Embryonic facial prominence (tissue), 1 donor: Measurements from ENCODE around the gene HNF1A.

Experiments
- DNase-seq: peaks from one replicate; pipeline ENCODE4 v3.0.0-alpha.2; 2016; ENCODE audit errors: extremely low spot score

Gene HNF1A

DNA sequence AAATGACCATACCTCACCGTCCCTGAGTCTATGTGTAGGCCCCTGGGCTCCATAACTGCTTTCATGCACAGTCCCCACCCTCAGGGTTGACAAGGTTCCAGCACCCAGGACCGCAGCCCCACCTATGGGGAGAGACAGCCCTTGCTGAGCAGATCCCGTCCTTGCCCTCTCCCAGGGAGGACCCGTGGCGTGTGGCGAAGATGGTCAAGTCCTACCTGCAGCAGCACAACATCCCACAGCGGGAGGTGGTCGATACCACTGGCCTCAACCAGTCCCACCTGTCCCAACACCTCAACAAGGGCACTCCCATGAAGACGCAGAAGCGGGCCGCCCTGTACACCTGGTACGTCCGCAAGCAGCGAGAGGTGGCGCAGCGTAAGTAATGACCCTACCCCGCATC, 10.3 kb downstream of the HNF1A start:
- DNase-seq = no peak

DNA sequence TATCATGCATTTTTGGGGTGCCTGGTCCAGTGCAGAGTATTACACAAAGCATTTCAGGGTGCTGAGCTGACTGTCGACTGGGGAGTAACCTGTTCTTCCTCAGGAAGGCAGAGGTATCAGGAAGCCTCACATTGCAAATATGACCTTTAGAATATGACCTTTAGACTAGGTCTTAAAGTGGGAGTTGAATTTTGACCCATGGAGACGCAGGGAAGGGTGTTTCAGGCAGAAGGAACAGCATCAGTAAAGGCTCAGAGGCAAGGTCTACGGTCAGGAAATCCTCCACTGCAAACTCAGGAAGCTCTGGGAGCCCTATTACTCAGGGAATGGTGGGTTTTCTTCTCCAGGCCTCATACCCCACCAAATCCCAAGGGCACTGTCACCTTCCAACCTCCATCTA, 11.3 kb downstream of the HNF1A start:
- DNase-seq = no peak

DNA sequence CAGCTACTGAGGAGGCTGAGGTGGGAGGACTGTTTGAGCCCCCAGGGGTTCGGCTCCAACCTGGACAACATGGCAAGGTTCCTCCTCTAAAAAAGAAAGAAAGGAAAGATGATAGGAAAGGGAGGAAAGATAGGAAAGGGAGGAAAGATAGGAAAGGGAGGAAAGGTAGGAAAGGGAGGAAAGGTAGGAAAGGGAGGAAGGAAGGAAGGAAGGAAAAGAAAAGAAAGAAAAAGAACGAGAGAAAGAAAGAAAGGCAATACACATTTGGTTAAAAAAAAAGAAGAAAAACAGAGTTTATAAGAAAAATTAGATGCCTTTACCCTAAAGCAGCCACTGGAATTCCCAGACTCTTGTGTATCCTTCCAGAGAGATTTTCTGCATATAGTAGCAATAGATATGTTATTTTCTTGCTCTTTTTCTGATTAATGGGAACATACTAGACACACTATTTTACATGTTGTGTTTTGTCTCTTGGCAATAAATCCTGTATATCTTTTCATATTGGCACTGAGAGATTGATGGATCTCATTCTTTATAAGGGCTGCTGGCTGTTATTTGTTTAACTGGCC, 12.2 kb downstream of the HNF1A start:
- no peak for DNase-seq

DNA sequence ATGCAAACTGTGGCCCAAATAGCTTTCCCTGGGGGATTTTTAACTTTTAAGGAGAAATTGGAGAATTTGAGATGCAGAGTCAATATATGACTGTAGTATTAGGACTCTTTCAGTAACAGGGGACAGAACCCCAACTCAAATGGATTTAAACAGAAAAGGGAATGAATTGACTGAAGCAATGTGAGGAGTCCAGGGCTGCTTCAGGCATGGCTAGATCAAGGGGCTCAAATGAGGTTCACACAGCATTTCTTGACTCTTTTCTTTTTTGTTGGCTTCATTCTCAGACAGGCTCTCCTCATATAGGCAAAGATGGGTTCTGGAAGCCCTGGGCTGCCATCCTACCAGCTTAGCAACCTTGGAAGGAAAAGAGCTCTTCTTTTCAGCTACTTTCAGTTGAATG, 13.6 kb downstream of the HNF1A start:
- DNase-seq = no peak

DNA sequence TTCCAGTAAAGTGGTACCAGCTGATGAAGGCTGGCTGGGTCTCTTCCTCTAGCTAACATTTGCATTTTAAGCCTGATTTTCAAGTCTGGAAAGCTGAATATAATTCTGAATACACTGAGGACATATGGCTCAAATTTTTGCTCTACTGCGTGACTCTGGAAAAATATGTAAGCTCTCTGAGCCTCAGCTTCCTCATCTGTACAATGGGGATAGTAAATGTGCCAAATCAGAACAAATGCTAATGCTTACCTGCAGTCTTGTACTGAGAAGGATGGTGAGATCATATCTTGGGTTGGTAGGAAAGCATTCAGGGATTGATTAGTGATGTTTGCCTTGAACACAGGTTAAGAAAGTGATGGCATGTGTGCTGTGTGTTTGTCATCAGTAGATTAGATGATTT, 14.6 kb downstream of the HNF1A start:
- DNase-seq = no peak

DNA sequence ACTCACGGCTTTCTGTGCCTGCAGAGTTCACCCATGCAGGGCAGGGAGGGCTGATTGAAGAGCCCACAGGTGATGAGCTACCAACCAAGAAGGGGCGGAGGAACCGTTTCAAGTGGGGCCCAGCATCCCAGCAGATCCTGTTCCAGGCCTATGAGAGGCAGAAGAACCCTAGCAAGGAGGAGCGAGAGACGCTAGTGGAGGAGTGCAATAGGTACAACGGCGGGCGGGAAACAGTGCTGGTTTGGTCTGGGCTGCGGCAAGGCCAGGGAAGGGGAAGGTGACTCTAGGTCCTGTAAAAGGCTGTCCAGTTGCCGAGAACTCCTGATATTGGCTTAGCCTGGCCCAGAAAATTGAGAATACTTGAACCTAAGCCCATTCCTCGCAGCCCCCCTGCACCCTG, 15.2 kb downstream of the HNF1A start:
- no peak for DNase-seq

DNA sequence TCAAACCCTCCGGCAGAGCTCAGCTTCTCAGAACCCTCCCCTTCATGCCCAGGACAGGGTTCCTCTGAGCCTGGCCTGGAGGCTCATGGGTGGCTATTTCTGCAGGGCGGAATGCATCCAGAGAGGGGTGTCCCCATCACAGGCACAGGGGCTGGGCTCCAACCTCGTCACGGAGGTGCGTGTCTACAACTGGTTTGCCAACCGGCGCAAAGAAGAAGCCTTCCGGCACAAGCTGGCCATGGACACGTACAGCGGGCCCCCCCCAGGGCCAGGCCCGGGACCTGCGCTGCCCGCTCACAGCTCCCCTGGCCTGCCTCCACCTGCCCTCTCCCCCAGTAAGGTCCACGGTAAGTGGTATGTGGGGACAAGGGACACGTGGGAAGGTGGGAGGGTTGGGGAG, 15.7 kb downstream of the HNF1A start:
- no peak for DNase-seq

DNA sequence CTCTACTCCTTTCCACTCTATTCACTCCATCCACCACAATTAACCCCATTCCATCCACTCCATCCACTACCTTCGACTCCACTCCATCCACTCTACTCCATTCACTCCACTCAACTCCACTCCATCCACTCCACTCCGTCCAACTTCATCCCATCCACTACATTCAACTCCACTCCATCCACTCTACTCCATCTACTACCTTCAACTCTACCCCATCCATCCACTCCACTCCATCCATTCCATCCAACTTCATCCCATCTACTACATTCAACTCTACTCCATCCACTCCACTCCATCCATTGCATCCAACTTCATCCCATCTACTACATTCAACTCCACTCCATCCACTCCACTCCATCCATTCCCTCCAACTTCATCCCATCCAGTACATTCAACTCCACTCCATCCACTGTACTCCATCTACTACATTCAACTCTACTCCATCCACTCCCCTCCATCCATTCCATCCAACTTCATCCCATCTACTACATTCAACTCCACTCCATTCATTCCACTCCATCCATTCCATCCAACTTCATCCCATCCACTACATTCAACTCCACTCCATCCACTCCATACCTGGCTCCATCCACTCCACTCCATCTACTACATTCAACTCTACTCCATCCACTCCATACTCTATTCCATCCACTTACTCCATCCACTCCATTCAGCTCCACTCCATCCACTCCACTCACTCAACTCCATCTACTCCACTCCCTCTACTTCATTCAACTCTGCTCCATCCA, 16.4 kb downstream of the HNF1A start:
- no peak for DNase-seq

DNA sequence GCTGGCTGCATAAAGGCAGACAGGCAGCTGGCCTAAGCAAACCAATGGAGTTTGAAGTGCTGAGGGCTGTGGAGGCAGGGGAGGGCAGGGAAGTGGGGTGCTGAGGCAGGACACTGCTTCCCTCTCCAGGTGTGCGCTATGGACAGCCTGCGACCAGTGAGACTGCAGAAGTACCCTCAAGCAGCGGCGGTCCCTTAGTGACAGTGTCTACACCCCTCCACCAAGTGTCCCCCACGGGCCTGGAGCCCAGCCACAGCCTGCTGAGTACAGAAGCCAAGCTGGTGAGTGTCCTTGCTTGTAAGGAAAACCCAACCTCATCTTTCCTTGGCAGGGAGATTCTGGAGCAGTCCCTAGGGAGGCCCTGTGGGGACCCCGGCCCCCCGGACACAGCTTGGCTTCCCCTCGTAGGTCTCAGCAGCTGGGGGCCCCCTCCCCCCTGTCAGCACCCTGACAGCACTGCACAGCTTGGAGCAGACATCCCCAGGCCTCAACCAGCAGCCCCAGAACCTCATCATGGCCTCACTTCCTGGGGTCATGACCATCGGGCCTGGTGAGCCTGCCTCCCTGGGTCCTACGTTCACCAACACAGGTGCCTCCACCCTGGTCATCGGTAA, 17.9 kb downstream of the HNF1A start:
- DNase-seq = no peak

DNA sequence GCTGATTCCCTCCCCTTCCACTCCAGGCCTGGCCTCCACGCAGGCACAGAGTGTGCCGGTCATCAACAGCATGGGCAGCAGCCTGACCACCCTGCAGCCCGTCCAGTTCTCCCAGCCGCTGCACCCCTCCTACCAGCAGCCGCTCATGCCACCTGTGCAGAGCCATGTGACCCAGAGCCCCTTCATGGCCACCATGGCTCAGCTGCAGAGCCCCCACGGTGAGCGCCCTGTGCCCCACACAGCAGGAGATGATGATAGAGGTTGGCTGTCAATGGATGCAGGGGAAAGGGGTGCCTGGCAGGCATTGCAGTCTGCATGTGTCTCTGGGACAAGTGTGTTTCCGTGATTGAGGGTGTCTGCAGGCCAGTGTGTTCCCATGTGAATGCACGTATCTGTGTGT, 19.1 kb downstream of the HNF1A start:
- DNase-seq = no peak

DNA sequence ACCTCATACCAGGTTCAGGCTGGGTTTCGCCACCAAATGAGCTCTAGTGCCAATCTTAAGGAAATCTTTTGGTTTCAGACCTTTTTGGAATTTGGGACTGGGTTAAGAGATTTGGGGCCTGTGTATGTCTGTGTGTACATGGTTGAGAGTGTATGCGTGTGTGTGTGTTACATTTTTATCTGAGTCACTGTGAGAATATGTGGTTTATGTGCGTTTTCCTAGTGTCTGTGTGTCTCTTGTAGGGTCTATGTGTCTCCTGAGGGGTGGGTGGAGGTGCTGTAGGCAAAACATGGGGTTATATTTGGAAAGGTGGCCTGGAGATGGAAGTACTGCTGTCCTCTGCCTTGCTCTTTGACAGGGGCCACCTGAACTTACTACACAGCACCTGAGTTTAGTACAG, 20.1 kb downstream of the HNF1A start:
- DNase-seq = no peak

DNA sequence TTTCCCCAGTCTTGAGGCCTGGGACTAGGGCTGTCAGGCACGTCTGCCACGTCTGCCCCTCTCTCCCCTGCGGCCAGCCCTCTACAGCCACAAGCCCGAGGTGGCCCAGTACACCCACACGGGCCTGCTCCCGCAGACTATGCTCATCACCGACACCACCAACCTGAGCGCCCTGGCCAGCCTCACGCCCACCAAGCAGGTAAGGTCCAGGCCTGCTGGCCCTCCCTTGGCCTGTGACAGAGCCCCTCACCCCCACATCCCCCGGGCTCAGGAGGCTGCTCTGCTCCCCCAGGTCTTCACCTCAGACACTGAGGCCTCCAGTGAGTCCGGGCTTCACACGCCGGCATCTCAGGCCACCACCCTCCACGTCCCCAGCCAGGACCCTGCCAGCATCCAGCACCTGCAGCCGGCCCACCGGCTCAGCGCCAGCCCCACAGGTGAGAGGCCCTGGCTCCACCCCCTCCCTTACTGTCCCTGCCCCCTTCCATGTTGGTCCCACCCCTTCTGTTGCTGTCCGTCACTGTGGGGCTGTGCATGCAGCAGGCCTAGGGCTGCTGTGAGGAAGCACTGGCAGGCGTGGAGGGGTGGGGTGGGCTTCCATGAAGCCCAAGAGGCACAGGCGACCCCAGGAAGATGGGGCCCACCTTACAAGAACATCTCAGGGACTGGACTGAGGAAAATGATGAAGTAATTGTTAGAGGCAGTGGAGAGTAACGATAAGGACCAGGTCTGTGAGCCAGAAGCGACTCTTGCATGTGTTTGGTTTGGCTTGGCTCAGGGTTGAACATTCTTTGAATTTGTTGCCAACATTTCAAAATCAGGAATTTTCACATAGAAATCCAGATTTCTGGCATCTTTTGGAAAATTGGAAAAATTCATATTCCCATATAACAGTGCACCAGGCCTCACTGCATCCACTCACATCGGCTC, 21.1 kb downstream of the HNF1A start:
- DNase-seq = no peak

DNA sequence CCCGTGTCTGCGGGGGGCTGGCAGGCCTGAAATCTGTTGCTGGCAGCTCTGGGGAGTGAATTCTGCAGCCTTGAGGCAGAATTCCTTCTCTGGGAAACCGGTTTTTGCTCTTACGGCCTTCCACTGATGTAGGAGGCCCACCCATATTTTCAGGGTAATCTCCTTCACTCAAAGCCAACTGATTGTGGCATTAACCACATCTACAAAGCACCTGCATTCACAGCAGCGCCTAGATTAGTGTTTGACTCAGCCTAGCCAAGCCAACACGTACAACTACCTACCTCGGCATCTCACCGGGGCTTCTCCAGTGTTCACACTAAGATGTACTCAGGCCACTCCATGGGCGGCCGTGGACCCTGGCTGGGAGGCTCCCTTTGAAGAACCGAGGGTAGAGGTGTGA, 22.2 kb downstream of the HNF1A start:
- DNase-seq = no peak

DNA sequence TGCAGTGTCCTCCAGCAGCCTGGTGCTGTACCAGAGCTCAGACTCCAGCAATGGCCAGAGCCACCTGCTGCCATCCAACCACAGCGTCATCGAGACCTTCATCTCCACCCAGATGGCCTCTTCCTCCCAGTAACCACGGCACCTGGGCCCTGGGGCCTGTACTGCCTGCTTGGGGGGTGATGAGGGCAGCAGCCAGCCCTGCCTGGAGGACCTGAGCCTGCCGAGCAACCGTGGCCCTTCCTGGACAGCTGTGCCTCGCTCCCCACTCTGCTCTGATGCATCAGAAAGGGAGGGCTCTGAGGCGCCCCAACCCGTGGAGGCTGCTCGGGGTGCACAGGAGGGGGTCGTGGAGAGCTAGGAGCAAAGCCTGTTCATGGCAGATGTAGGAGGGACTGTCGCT, 22.7 kb downstream of the HNF1A start:
- no peak for DNase-seq

DNA sequence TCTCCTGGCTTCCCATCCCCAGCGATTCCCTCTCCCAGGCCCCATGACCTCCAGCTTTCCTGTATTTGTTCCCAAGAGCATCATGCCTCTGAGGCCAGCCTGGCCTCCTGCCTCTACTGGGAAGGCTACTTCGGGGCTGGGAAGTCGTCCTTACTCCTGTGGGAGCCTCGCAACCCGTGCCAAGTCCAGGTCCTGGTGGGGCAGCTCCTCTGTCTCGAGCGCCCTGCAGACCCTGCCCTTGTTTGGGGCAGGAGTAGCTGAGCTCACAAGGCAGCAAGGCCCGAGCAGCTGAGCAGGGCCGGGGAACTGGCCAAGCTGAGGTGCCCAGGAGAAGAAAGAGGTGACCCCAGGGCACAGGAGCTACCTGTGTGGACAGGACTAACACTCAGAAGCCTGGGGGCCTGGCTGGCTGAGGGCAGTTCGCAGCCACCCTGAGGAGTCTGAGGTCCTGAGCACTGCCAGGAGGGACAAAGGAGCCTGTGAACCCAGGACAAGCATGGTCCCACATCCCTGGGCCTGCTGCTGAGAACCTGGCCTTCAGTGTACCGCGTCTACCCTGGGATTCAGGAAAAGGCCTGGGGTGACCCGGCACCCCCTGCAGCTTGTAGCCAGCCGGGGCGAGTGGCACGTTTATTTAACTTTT, 23.6 kb downstream of the HNF1A start:
- no peak for DNase-seq

DNA sequence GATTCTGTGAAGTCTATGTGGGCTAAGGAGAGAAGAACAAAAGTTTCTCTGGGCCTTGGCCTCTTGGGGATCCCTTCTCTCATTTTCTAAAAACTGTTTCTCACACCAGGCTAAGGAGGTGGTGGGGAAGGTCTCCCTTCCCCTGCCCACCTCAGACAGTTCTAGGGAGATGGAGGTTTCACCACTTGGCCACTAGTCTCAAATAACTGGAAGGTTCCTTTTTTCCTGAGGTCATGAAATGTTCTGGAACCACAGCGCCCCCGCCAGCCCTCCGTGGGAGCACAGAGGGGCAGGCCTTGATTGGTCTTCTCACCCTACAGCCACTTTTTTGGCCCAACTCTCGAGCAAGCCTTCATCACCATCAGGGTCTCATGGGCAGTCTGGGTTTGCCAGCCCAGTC, 25.3 kb downstream of the HNF1A start:
- DNase-seq = no peak

DNA sequence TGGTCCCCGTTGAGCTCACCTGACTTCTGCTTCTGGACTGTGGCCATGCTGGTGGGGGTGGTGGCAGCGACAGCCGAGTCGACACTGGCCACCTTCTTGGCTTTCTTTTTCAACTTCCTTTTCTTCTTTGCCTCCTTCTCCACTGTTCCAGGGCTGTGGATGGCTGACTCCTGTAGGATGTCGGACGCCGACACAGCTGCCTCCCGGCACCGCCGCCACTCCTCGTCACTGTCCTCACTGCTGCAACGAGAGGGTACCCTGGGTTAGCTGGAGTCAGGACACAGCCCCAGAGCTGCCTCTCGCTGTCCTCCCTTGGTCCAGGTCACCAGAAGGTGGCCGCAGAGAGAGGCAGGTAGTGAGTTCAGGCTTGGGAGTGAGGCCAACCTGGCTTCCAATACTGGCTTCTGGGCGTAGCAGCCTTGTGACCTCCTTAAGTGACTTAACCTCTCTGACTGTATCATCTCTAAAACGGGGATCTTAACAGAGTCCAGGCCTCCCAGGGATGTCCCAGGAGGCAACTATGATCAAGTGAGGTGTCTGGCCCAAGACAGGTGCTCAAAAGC, 26.0 kb downstream of the HNF1A start:
- no peak for DNase-seq

DNA sequence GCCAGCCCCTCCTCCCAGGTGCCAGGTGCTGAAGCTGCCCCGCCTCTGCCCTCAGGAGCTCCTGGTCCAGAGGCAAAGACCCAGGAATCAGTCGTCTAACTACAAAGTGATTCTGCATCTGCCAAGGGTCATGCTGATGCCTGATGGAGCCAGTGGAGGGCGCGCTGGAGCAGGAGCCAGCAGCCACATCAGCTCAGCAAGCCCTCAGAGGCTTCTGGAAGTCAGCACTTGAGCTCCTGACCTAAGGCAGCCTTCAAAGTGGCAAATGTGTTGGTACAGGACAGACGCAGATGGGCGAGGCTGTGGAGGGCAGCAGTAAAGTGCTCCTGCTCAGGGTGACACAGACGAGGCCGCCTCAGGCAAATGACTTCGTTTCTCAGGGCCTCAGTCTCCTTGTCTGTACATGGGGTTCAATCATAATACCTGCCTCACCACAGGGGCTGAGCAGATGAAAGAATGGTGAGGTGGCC, 27.0 kb downstream of the HNF1A start:
- no peak for DNase-seq

DNA sequence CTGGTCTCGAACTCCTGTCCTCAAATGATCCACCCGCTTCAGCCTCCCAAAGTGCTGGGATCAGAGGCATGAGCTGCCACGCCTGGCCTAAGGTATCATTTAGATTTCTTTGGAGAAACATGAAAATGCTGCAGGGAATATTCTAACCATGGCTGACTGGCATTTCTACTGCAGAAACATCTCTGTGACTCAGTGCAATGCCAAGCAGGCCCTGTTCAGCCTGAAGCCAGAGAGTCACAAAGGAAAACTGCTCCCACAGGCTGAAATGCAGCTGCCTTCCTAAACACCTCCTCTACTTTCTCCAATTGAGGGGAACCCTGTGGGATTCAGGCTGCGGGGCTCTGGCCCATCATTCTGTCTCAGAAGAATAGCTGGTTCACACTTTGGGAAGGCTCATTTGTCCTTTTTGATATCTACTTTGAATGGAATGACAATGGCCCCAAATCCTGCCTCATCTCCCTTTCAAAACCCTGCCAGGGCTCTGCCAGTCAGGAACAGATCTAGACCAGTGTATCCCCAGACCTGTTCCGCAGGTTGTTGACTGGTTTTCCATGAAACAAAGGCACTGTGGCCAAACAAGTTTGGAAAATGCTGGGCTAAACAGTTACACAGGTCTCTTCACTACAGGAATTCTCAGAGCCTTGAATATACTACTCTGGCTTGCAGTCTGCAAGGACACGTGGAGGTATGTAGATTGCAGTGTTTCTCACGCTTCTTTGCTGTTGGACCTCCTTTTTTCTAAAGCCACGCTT, 30.2 kb downstream of the HNF1A start:
- no peak for DNase-seq

DNA sequence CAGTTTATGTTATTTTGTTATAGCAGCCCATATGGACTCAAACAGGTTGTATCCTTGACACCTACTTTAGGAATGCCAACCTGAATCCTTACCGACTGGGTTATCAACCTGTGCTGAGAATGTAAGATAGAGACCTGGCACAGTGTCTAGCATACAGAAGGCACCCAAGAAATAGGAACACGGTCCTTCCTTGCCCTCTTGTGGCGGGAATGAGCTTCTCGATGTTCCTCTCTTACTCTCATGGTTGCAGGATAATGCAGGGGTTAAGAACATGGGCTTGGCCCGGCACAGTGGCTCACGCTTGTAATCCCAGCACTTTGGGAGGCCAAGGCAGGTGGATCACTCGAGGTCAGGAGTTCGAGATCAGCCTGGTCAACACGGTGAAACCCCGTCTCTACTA, 31.4 kb downstream of the HNF1A start:
- DNase-seq = no peak

DNA sequence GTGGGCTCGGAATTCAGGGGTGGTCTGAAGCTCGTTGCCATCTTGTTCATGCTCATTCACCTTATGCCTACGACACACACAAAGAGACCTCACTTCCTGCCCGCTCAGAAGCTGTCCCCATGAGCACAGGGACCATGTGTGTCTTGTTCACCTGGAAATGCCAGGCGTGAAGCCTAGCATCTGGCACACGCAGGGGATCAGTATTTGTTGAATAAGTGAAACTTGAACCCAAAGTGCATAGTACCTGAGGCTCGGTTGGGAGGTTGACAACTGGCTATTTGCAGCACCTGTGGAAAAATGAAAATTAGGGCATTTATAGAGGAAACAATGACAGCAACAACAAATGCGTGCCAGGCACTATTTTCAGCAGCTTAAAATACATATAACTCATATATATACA, 32.5 kb downstream of the HNF1A start:
- DNase-seq = no peak
